ENCODE measurements around the gene EFCAB6. TPM values are rescaled to one million over a fixed set of nuclear protein-coding genes. Genes with fewer than 3 reads are reported as not detected.

The EFCAB6 gene
- total RNA-seq, 1 experiment from 2014 or later, result 2.5 TPM

GRCh38 chr22:43689356-43689755 lies 122.7 kb downstream of the EFCAB6 start:
- H3F3A ChIP-seq (ENCODE audit: insufficient read depth, low read depth), result no peaks in the 10 kb centered on the region
- TF ChIP-seq EZH2 (IDR thresholded peaks at IDR 0.05; ENCODE audit: low read depth), result no peak
- TF ChIP-seq CTCF (conservative IDR thresholded peaks at IDR 0.05), result no peak
- H3K79me2 ChIP-seq (ENCODE audit: low read depth), result no peaks in the 10 kb centered on the region
- CTCF ChIA-PET, result no interaction called here
- H3K9me3 ChIP-seq (ENCODE audit: insufficient read depth, low read depth), result no peaks in the 10 kb centered on the region
- no TSS peak for BruUV-seq (replicated peaks)
- intact Hi-C loops (cut with micrococcal nuclease; ENCODE audit: unreplicated experiment), result no loop called here
- H3K27ac ChIP-seq, result no peak overlapping the region
- no peak overlapping the region for H3K4me2 ChIP-seq
- 0 out of 2 replicates have a peak, but pooled peaks cover 4% of the 10 kb centered on the region for H3K9me2 ChIP-seq (ENCODE audit: insufficient read depth)
- H4K20me1 ChIP-seq (ENCODE audit: insufficient read depth), result no peaks in the 10 kb centered on the region
- H3K36me3 ChIP-seq (ENCODE audit: low read depth), result no peaks in the 10 kb centered on the region
- no peak overlapping the region for H3K4me3 ChIP-seq
- no peak overlapping the region for H2AFZ ChIP-seq
- no peak for DNase-seq
- H3K4me1 ChIP-seq (replicated peaks; ENCODE audit: insufficient read depth), result no peaks in the 10 kb centered on the region
- POLR2A ChIA-PET (ENCODE audit: unreplicated experiment), result no interaction called here
- H3K27me3 ChIP-seq (ENCODE audit: insufficient read depth, low read depth), result peaks cover 55% of the 10 kb centered on the region

- Histone ChIP-seq H2AFZ (no peak overlapping the region), H3K27ac (no peak overlapping the region), H3K36me3 (ENCODE audit: low read depth) (no peaks in the 10 kb centered on the region), H3K9me2 (ENCODE audit: insufficient read depth) (no peaks in the 10 kb centered on the region; the same call in 1 of the 2 replicates), H3K4me3 (no peak overlapping the region), H3F3A (ENCODE audit: insufficient read depth, low read depth) (no peaks in the 10 kb centered on the region), H3K4me2 (no peak overlapping the region), H3K27me3 (ENCODE audit: insufficient read depth, low read depth) (peaks cover 76% of the 10 kb centered on the region), H3K79me2 (ENCODE audit: low read depth) (no peaks in the 10 kb centered on the region), H4K20me1 (ENCODE audit: insufficient read depth) (no peaks in the 10 kb centered on the region), H3K9me3 (ENCODE audit: insufficient read depth, low read depth) (no peaks in the 10 kb centered on the region), H3K4me1 (replicated peaks; ENCODE audit: insufficient read depth) (no peaks in the 10 kb centered on the region)
- POLR2A ChIA-PET (ENCODE audit: unreplicated experiment), result no interaction called here
- intact Hi-C loops (cut with micrococcal nuclease; ENCODE audit: unreplicated experiment), result no loop called here
- no peak for DNase-seq
- no peak for TF ChIP-seq EZH2 (IDR thresholded peaks at IDR 0.05; ENCODE audit: low read depth)
- TF ChIP-seq CTCF (conservative IDR thresholded peaks at IDR 0.05), result no peak
- BruUV-seq (replicated peaks), result no TSS peak
- CTCF ChIA-PET, result no interaction called here
These were observed 129.3 kb downstream of the EFCAB6 start for GRCh38 chr22:43682851-43683250.

- Histone ChIP-seq H3K4me1 (replicated peaks; ENCODE audit: insufficient read depth) (no peaks in the 10 kb centered on the region), H3K27ac (no peak overlapping the region), H3K4me2 (no peak overlapping the region), H3K79me2 (ENCODE audit: low read depth) (no peaks in the 10 kb centered on the region), H3K9me3 (ENCODE audit: insufficient read depth, low read depth) (no peaks in the 10 kb centered on the region), H2AFZ (no peak overlapping the region), H3K27me3 (ENCODE audit: insufficient read depth, low read depth) (peaks cover 67% of the 10 kb centered on the region), H3K9me2 (ENCODE audit: insufficient read depth) (no peaks in the 10 kb centered on the region; the same call in 1 of the 2 replicates), H3F3A (ENCODE audit: insufficient read depth, low read depth) (no peaks in the 10 kb centered on the region), H3K4me3 (no peak overlapping the region), H4K20me1 (ENCODE audit: insufficient read depth) (no peaks in the 10 kb centered on the region), H3K36me3 (ENCODE audit: low read depth) (no peaks in the 10 kb centered on the region)
- no peak for DNase-seq
- ChIA-PET POLR2A (ENCODE audit: unreplicated experiment) (no interaction called here), CTCF (no interaction called here)
- no peak for TF ChIP-seq CTCF (conservative IDR thresholded peaks at IDR 0.05)
- no peak for TF ChIP-seq EZH2 (IDR thresholded peaks at IDR 0.05; ENCODE audit: low read depth)
- intact Hi-C loops (cut with micrococcal nuclease; ENCODE audit: unreplicated experiment), result no loop called here
- no TSS peak for BruUV-seq (replicated peaks)
These were observed 130.3 kb downstream of the EFCAB6 start for GRCh38 chr22:43681731-43682360.

Data from PC-9 (cell line).